Measurements from ENCODE around the gene FITM2.

The FITM2 gene

DNA sequence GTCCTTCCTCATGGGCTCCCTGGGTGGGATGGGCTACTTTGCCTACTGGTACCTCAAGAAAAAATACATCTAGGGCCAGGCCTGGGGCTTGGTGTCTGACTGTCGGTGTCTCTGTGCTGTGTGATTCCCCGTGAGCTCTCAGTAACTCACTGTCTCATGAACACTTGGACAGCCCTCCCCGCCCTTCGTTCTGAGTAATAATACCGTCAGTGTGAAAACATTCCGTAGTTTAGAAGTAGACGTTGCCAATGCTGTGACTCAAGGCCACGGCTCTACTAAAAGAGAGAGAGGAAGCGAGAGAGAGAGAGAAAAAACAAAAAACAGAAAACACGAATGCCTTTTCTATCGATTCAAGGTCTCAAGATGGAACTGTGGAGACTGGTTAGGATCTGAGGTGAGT lies 31.8 kb downstream of the FITM2 start:
- DNase-seq: no peak

DNA sequence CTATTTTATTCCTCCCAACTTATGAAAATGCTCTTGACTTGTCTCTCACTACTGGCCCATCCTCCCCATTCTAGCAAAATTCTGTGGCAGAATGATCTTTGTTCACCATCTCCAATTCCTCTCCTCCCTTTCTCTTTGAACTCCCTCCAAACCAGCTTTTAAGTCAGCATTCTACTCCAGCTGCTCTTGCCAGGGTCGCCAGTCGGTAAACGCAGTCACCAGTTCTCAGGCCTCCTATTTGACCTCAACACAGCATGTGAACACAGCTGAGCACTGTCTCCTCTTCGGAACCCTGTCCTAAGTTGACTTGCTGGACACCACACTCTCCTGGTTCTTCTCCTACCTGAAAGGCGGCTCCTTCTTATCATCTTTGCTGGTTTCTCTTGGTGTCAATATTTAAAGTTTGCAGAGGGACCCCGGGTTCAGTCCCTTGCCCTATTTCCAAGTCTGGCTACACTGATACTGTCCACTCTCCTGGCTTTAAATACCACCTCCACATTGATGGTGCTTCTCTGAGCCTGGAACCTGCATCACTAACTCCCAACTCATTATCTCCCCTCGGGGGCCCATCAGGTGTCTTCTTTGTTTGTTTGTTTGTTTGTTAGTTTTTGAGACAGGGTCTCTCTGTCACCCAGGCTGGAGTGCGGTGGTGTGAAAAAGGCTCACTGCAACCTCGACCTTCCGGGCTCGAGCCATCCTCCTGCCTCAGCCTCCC lies 36.5 kb downstream of the FITM2 start:
- DNase-seq: no peak

DNA sequence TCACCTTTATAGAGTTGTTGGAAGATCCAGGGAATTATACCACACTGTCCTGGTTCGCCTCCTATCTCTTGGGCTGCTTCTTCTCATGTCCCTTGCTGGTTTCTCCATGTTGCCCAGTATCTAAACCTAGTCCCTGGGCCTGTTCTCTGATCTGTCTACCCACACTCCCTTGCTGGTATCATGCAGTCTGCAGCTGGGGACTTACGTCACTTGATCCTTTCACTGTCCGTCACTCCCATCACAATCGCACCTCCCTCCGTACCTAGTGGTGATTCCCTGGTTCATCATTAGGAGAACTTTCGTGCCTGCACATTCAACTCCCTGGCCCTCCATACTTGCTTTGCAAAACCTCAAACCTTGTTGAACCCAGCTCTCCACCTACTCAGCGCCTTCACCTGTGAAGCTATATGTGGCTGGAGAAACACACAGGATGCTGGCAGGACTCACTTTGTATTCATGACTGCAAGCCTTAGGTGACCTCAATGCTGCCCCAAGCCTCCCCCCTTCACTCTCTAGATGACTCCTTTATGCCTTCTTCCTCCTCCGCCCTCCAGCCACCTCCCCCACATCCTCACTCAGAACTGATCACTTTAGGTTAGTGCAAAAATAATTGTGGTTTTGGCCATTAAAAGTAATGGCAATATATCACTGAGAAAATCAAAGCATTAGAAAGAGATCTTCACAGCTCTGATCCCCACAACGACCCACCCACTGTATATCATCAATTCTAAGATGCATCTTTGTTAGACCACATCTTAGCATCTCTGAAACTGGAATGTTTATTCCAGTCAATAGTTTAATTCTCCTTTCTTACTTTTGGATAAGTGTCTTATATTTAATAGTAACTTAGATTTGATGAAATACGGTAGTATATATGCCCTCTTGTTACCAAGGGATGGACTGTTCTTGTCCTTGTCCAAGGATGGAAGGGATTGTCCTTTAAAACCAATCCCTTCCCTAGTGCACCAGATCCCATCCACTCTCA lies 37.5 kb downstream of the FITM2 start:
- DNase-seq: no peak

DNA sequence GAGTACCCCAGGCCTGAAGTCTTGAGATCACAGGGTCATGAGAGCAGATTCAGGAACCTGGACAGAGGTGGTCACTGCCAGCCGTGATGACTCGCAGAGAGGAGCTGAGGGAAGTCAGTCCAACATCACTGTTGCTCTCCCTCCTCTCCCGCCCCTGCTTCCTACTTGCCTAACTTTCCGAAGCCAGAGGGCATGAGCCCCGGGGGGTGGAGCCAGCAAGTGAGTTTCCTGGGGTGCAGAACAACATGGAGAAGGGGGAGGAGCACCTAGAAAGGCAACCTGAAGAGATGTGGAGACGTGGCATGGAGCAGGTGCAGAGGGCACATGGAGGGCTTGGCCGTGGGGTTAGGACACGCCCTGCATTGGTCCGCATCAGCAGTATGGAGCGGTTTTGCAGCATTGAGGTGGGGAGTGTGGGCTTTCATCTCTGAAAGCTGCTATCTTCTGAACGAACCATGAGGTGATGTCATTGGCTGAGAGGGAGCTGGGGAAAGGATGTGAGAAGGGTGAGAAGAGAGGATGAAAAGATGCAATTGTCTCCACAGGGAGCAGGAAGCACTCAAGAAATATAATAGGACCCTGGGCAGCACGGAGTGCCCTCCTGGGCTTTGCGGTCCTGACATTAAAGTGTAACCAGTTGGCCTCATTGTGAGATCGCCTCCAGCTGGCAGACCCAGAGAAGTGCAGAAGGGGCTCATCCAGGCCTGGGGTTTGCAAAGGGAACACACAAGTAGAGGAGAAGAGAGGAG lies 38.9 kb downstream of the FITM2 start:
- no peak for DNase-seq

DNA sequence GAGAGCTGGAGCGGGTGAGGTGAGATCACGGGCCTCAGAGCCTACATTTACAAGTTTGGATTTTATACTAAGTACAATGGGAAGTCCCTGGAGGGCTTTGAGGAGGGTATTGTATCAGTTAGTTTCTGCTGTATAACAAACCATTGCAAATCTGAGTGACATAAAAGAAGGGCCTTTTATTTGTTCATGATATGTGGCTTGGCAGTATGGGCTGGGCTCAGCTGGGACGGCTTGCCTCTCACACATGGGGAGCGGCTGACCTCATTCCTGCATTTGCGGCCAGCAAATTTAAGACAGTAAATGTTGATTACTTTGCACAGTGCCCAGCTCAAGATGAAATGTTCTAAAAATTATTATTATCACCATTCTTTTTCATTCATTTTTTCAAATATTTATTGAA lies 42.2 kb downstream of the FITM2 start:
- DNase-seq: no peak

DNA sequence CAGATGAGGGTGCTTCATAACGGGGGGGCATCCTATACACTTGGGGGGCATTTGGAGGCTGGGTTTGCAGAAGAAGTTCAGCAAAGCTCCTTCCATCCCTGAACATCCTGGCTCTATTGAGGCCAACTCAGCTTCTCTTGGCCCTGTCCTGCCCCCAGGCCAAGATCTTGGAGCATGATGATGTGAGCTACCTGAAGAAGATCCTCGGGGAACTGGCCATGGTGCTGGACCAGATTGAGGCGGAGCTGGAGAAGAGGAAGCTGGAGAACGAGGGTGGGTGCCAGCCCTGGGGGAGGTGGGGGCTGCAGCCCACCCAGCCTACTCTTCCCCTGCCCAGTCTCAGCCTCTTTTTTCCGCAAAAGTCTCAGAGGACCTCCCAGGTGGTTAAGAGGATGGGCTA lies 46.7 kb downstream of the FITM2 start:
- no peak for DNase-seq

DNA sequence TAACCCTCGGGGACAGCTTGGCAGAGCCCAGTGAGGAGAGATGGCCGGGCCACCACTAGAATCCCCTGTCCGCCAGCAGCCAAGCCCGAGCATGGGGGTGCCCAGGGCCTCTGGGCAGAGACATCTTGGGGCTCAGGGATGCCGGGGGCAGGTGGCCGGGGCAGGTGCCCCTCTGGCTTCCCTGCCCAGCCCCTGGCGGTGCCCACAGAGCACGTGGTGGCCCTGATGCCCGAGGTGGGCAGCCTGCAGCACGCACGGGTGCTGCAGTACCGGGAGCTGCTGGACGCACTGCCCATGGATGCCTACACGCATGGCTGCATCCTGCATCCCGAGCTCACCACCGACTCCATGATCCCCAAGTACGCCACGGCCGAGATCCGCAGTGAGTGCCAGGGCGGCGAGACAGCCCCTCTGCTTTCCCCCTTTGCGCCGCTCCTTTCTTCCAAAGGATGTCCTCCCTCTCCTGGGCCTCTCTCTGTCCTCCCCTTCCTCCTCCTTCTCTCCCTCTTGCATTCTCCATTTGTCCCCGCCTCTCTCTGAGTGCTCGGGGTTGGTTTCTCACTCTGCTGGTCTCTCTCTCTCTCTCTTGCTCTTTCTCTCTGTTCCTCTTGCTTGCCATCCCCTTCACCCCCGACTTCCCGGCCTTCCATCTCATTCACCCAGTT lies 52.6 kb downstream of the FITM2 start:
- DNase-seq: no peak

DNA sequence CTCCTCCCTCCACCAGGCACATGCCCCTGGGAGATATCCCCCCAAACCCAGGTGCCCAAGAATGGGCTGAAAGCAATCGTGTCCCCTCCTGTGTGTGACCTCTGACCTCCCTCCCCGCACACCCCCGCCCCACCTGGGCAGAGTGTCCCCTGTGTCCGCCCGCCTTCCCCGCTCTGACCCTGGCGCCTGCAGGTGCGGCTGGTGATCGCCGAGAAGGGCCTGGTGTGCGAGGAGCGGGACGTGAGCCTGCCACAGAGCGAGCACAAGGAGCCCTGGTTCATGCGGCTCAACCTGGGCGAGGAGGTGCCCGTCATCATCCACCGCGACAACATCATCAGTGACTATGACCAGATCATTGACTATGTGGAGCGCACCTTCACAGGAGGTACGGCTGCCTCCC lies 54.0 kb downstream of the FITM2 start:
- no peak for DNase-seq

DNA sequence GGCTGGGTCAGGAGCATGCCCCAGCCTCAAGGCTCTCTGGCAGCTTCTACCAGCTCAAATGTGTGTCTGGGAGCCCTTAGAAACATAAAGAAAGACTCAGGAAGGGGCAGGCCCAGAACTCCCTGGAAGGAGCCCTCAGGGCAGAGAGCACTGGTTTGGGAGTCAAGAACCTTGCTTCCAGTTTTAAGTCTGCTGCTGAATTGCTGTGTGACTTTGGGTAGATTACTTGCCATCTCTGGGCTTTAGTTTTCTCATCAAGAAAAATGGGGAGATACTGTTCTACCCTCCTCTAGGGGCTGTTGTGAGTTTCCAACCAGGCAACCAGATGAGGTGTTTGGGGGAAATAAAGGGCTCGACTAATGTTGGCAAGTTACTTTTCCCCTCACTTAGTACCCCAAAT lies 55.1 kb downstream of the FITM2 start:
- DNase-seq: no peak

DNA sequence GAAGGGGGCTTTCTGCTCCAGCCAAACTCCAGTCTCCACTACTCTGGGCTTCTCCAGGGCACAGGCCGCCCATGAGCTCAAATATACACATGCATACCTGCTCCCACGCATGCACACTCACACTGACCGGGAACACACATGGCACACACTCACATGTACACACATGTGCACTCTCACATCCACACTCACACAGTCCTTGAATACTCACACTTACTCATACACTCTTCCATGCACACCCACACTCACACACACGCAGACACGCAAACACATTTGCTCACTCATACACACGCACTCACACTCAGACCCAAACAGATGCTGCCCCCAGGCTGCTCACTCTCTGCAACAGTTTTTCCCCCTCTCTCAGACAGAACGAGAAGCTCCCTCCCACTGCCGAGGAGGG lies 56.9 kb downstream of the FITM2 start:
- no peak for DNase-seq

DNA sequence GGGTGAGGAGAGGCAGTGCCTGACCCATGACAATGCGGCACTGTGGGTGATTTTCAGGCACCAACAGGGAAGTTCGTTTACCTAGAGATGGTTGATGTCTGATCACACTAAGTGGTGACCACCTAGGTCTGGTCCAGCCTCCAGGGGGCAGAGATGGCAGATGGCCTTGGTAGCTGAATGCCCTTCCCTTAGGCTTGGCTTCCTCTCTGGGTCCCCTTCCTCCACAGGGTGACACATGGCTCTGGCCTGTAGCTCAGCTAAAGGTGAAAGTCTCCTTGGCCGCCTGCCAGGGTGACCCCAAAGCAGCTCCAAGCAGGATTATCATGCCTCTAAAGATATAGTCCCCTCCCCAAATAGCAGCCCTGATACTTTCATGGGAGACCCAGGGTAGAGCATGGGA lies 57.5 kb downstream of the FITM2 start:
- DNase-seq: no peak
